Kidney epithelial cell (primary cell): ENCODE data around the gene PLAAT5. TPM values are rescaled to one million over a fixed set of nuclear protein-coding genes. Genes with fewer than 3 reads are reported as not detected.

ENCODE experiments used
- DNase-seq: peaks from one replicate; pipeline ENCODE4 v3.0.0-alpha.2; 2010; ENCODE audit warnings: low read depth
- H3K27me3 ChIP-seq: 2 replicates; pipeline ENCODE4 v1.6.0; 2011; ENCODE audit warnings: low read length; ENCODE audit not compliant: control insufficient read depth, insufficient read depth
- H3K36me3 ChIP-seq: 2 replicates; pipeline ENCODE4 v1.5.1; 2011; ENCODE audit warnings: low read length; ENCODE audit not compliant: control insufficient read depth, insufficient read depth
- H3K4me3 ChIP-seq: 2 replicates; pipeline ENCODE4 v1.5.1; 2011; ENCODE audit warnings: low read depth, mild to moderate bottlenecking, control low read depth, low read length
- total RNA-seq: library from RNA; depleted of rRNA; stranded (reverse); fragments of >200 nt; gene quantifications from 2 replicates; pipeline ENCODE4 v1.2.3, GENCODE V29; 2015
- TF ChIP-seq, protein P1 (sequence below): IDR thresholded peaks from 2 replicates; pipeline ENCODE4 v1.5.1; 2011; ENCODE audit warnings: mild to moderate bottlenecking, moderate library complexity, low read length, control low read depth, inconsistent platforms; ENCODE audit not compliant: insufficient read depth, poor library complexity, severe bottlenecking

The PLAAT5 gene
- total RNA-seq, 1 donor from 2014 or later, result 0.17 TPM

DNA sequence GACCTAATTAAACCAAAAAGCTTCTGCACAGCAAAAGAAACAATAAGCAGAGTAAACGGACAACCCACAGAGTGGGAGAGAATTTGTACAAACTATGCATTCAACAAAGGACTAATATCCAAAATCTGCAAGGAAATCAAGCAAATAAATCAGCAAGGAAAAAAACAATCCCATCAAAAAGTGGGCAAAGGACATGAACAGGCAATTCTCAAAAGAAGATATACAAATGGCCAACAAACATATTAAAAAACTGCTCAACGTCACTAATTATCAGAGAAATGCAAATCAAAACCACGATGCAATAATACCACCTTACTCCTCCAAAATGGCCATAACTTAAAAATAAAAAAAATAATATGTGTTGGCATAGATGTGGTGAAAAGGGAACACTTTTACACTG is 5.2 kb downstream of the PLAAT5 start:
- no peak for DNase-seq
- Histone ChIP-seq H3K4me3 (no peak overlapping the region), H3K36me3 (no peaks in the 10 kb centered on the region), H3K27me3 (no peaks in the 10 kb centered on the region)
- TF ChIP-seq, protein P1, sequence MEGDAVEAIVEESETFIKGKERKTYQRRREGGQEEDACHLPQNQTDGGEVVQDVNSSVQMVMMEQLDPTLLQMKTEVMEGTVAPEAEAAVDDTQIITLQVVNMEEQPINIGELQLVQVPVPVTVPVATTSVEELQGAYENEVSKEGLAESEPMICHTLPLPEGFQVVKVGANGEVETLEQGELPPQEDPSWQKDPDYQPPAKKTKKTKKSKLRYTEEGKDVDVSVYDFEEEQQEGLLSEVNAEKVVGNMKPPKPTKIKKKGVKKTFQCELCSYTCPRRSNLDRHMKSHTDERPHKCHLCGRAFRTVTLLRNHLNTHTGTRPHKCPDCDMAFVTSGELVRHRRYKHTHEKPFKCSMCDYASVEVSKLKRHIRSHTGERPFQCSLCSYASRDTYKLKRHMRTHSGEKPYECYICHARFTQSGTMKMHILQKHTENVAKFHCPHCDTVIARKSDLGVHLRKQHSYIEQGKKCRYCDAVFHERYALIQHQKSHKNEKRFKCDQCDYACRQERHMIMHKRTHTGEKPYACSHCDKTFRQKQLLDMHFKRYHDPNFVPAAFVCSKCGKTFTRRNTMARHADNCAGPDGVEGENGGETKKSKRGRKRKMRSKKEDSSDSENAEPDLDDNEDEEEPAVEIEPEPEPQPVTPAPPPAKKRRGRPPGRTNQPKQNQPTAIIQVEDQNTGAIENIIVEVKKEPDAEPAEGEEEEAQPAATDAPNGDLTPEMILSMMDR, result no peak

GRCh38 chr11:63480039-63480438 is 10.9 kb downstream of the PLAAT5 start:
- Histone ChIP-seq H3K4me3 (no peak overlapping the region), H3K27me3 (no peaks in the 10 kb centered on the region), H3K36me3 (no peaks in the 10 kb centered on the region)
- no peak for DNase-seq
- TF ChIP-seq, protein P1, result no peak

DNA sequence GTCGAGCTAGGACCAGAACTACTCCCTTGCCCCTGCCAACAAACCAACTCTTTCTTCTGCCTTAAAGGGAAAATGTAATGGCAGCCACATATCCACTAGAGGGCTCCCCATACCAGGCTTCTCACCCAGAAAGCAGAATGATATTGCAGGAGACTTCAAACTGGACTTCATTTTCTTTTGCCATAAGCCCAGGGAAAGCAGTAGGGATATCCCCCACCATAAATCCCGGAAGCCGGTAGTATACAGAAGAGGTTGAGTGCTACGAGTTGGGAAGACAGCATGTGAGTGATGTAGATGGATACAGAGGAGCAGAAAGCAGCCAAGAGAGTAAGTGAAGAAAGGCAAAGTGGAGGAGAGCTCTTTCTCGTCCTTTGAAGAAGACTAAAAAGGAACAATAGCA is 12.1 kb downstream of the PLAAT5 start:
- TF ChIP-seq, protein P1, result peak; percentile 86
- peak; percentile 38 for DNase-seq
- Histone ChIP-seq H3K27me3 (no peaks in the 10 kb centered on the region), H3K4me3 (no peak overlapping the region), H3K36me3 (no peaks in the 10 kb centered on the region)

DNA sequence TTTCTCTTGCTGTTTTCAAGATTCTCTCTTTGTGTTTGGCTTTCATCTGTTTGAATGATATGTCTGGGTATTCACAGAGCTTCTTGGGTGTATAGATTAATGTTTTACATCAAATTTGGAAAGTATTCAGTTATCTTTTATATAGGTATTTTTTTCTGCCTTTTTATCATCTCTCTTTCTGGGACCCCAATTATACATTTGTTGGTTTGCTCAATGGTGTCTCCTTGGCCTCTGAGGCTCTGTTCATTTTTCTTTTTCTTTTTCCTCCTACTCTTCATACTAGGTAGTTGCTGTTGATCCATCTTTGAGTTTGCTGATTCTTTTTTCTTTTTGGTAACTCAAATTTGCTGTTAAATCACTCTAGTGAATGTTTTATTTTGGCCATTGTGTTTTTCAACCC is 14.3 kb downstream of the PLAAT5 start:
- H3K4me3 ChIP-seq, result no peak overlapping the region
- H3K27me3 ChIP-seq, result no peaks in the 10 kb centered on the region
- DNase-seq, result no peak
- H3K36me3 ChIP-seq, result no peaks in the 10 kb centered on the region
- TF ChIP-seq, protein P1, result no peak

DNA sequence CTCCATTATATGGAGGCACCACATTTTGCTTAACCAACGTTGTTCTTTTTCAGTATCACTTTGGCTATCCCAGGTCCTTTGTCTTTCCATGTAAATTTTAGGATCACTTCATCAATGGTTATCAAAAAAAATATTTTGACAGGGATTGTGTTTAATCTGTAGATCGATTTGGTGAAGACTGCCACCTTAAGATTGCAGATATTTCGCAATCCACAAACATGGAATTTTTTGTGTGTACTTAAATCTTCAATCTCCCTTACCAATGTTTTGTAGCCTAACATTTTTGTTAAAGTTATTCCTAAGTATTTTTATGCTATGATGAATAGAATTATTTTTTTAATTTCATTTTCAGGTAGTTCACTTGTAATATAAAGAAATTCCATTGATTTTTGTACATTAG is 18.6 kb downstream of the PLAAT5 start:
- Histone ChIP-seq H3K4me3 (no peak overlapping the region), H3K36me3 (no peaks in the 10 kb centered on the region), H3K27me3 (no peaks in the 10 kb centered on the region)
- no peak for DNase-seq
- TF ChIP-seq, protein P1, result no peak

- Histone ChIP-seq H3K4me3 (no peak overlapping the region), H3K27me3 (no peaks in the 10 kb centered on the region), H3K36me3 (no peaks in the 10 kb centered on the region)
- DNase-seq, result no peak
- TF ChIP-seq, protein P1, result no peak
Observed at GRCh38 chr11:63470311-63470710, 20.7 kb downstream of the PLAAT5 start.
